ENCODE data around the gene SERBP1. TPM values are rescaled to one million over a fixed set of nuclear protein-coding genes. Genes with fewer than 3 reads are reported as not detected.
A peak's percentile ranks its signal among the peaks of the same experiment; 100 is the strongest.

SERBP1 gene
- total RNA-seq, 1 donor, result 162 TPM

DNA sequence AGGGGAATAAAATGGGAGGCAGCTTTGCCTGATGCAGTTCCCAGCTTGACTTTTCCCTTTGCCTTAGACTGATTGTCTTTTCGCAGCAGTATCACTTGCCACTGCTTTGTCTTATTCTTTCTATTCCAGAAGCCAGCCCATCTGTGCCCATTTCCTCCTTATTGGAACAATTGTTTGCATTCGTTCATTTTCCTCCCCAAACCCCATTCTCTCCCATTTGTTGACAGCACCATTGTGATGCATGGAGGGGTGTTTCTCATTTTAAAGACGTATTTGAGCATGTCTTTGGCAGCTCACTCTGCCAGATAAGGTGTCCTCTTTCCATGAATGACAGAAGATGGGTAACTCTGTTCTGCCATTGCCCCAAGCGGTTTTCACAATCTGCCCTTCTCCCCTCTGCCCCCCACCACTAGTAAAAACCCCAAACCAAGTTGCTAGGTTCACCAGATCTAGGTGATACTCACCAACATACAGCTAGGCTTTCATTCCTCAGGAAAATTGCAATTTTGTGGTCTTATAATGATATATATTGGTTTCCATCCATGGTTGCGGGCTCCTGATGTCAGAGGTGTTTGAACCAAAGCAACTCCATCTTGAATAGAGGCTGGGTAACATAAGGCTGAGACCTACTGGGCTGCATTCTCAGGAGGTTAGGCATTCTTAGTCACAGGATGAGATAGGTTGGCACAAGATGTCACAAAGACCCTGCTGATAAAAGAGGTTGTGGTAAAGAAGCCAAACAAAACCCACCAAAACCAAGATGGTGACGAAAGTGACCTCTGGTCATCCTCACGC, 30.8 kb downstream of the SERBP1 start:
- no peak overlapping the region for H3K4me3 ChIP-seq (ENCODE audit: low read depth, low read length)
- TF ChIP-seq, protein P1, sequence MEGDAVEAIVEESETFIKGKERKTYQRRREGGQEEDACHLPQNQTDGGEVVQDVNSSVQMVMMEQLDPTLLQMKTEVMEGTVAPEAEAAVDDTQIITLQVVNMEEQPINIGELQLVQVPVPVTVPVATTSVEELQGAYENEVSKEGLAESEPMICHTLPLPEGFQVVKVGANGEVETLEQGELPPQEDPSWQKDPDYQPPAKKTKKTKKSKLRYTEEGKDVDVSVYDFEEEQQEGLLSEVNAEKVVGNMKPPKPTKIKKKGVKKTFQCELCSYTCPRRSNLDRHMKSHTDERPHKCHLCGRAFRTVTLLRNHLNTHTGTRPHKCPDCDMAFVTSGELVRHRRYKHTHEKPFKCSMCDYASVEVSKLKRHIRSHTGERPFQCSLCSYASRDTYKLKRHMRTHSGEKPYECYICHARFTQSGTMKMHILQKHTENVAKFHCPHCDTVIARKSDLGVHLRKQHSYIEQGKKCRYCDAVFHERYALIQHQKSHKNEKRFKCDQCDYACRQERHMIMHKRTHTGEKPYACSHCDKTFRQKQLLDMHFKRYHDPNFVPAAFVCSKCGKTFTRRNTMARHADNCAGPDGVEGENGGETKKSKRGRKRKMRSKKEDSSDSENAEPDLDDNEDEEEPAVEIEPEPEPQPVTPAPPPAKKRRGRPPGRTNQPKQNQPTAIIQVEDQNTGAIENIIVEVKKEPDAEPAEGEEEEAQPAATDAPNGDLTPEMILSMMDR (IDR thresholded peaks at IDR 0.05; ENCODE audit: insufficient read depth, low read depth, low read length), result no peak
- no peak for DNase-seq (ENCODE audit: low read depth)

DNA sequence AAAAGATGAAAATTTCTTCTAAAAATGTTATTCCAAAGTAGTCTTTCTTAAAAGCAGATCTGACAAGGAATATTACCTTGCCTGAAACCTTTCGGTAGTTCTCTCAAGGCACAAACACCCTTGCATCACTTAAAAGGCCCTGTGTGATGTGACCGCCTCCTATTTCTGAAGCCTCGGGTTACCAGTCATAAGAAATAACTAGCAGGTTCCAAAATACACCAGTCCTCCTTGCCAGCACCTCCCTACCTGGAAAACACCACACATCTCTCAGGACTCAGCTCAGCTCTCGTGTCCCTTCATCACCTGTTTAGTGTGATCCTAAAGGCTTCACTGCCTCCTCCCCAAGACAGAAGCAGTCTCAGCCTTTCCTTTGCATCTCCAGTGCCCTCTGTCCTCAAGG, 35.7 kb downstream of the SERBP1 start:
- TF ChIP-seq, protein P1 (IDR thresholded peaks at IDR 0.05; ENCODE audit: insufficient read depth, low read depth, low read length), result no peak
- DNase-seq (ENCODE audit: low read depth), result no peak
- H3K4me3 ChIP-seq (ENCODE audit: low read depth, low read length), result no peak overlapping the region

DNA sequence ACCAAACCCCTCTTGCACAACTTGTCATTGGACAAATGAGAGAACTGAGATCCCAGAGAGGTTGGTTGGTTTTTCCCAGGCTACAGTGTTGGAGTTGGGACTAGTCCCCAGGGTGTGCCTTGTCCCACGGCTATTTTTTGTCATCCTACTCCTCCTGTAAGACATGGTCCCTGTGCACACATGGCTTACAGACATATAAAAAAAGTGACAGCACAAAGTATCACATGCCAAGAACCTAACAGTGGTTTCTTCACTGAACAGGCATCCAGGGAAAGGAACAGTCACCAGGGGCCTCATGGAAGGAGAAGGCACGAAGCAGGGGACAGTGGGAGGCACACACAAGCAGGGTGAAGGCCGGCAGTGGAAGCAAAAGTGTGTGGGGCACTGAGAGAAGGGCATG, 36.5 kb downstream of the SERBP1 start:
- no peak overlapping the region for H3K4me3 ChIP-seq (ENCODE audit: low read depth, low read length)
- DNase-seq (ENCODE audit: low read depth), result no peak
- TF ChIP-seq, protein P1 (IDR thresholded peaks at IDR 0.05; ENCODE audit: insufficient read depth, low read depth, low read length), result no peak

DNA sequence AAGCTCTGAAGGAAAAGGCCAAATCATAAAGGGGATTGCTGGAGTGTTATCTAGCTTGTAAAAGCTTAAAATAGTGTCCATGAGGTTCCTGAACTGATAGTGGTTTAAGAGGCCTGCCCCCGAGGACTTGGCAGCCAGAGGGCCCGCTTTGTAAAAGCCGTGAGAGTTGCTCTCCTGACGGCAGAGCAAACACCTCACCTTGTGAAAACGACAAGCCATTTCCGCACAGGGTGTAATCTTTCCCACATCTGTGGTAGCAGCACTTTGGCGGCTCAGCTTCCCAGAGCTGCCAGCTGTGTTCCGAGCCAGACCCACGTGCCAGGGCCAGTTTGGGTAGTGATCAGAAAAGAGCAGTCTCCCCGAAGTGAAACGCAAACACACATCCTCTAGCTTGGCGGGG, 37.0 kb downstream of the SERBP1 start:
- TF ChIP-seq, protein P1 (IDR thresholded peaks at IDR 0.05; ENCODE audit: insufficient read depth, low read depth, low read length), result no peak
- no peak overlapping the region for H3K4me3 ChIP-seq (ENCODE audit: low read depth, low read length)
- peak; percentile 86 for DNase-seq (ENCODE audit: low read depth)

DNA sequence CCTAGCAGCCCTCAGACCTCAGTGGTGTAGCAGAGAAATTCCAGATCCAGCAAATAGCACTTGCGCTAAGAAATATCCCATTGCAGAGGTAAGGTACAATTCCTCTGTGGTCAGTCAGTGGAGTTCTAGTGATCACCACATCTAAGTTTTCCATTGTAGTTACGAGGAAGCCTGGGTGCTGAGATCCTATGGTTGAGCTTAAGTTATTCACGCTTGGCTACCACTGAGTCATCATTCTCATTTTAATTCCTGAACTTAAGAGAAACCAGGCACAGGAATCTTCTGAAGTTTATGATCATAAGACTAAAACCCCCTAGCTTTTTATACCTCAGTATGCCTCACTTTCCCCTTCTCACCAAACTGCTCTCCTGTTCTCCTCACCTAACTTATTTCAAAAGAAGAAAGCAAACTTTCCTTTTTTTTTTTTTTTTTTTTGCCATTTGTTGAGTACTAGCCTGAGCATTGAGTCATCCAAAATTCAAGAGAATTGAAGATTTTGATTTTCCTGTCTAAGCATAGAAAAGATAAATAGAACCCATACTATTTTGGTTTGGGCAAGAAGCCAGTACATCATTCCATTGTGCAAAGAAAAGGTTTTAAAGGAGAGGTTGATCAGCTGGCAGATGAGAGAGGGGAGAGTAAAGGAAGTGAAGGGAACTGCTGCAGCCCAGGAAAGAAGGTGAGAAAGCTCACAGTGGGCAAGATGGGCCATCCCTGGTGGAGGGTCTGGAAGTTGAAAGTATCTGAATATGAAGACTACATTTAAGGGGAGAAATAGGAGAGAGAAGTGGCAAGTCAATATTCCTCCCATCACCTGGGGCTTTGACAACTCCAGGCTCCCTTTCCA, 39.9 kb downstream of the SERBP1 start:
- TF ChIP-seq, protein P1 (IDR thresholded peaks at IDR 0.05; ENCODE audit: insufficient read depth, low read depth, low read length), result no peak
- no peak for DNase-seq (ENCODE audit: low read depth)
- no peak overlapping the region for H3K4me3 ChIP-seq (ENCODE audit: low read depth, low read length)

DNA sequence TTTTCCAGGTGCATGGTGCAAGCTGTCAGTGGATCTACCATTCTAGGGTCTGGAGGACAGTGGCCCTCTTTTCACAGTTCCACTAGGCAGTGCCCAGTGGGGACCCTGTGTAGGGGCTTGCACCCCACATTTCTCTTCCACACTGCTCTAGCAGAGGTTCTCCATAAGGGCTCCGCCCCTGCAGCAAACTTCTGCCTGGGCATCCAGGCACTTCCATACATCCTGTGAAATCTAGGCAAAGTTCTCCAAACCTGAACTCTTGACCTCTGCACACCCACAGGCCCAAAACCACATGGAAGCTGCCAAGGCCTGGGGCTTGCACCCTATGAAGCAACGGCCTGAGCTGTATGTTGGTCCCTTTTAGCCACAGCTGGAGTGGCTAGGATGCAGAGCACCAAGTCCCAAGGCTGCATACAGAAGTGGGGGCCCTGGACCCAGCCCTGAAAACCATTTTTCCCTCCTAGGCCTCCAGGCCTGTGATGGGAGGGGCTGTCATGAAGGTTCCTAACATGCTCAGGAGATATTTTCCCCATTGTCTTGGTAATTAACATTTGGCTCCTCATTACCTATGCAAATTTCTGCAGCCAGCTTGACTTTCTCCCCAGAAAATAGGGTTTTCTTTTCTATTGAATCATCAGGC, 46.1 kb downstream of the SERBP1 start:
- H3K4me3 ChIP-seq (ENCODE audit: low read depth, low read length), result no peak overlapping the region
- DNase-seq (ENCODE audit: low read depth), result no peak
- TF ChIP-seq, protein P1 (IDR thresholded peaks at IDR 0.05; ENCODE audit: insufficient read depth, low read depth, low read length), result no peak

All from fibroblast of villous mesenchyme (primary cell).